ENCODE results near the gene CHPF2. TPM values are rescaled to one million over a fixed set of nuclear protein-coding genes. Genes with fewer than 3 reads are reported as not detected.

Gene CHPF2
- total and polyA plus RNA-seq, 2 experiments from 2014 or later, result 4.8 to 26.1 TPM

DNA sequence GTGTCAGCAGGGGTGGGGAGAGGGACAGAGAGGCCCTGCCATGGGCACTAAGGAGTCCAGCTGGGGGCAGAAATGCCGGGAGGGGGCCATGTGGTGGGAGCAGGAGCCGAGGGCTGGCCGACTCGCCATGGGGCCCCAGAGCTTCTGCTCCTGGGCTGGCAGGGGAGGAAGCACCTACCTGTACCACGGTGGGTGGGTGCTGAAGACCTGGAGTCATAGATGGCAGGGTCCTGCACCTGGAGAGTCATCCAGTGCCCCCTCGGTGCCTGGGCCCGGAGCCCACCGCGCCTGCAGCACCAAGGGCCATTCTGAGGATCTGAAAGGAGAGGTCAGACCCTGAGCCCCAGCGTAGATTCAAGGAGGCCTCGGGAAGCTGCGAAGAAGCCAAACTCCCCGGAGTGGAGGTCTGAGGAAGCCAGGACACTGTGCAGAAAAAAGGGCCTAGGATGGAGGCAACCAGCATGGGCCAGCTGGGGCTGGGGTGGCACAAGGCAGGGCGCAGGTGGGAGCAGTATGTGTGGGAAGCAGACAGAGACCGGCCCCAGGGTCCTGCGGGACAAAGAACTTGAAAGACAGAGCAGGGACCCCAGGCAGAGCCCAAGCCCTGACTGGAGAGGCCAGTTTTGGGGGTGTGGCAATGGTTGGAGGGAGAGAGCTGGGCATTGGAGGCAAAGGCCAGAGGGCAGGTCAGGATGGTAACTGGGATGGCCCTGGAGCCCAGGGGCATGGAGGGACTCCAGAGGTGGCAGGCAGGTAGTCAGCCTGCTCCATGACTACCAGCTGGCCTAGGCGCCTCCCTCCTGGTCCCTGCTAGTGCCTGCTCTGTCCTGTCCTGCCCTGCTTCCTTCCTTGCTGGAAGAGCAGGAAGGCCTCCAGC lies 42.9 kb downstream of the CHPF2 start:
- no peak overlapping the region for H3K27ac Mint-ChIP-seq
- peaks cover 25% of the 10 kb centered on the region for H3K27me3 Mint-ChIP-seq (ENCODE audit: insufficient read depth, low read depth, poor library complexity)
- Histone ChIP-seq H3K27me3 (ENCODE audit: insufficient read depth) (peaks cover 21% of the 10 kb centered on the region), H3K27ac (ENCODE audit: low read depth) (no peak overlapping the region), H3K4me2 (no peak overlapping the region), H2AFZ (no peak overlapping the region), H3K9me2 (ENCODE audit: insufficient read depth) (no peaks in the 10 kb centered on the region), H3K4me3 (no peak overlapping the region), H4K20me1 (replicated peaks; ENCODE audit: insufficient read depth) (no peaks in the 10 kb centered on the region), H3F3A (replicated peaks; ENCODE audit: low read depth) (no peaks in the 10 kb centered on the region), H3K36me3 (ENCODE audit: insufficient read depth) (no peaks in the 10 kb centered on the region), H3K4me1 (ENCODE audit: insufficient read depth) (peaks cover 6% of the 10 kb centered on the region; the same call in 1 of the 2 replicates), H3K79me2 (replicated peaks; ENCODE audit: insufficient read depth) (no peaks in the 10 kb centered on the region)
- no peaks in the 10 kb centered on the region for H3K36me3 Mint-ChIP-seq (ENCODE audit: low read depth)
- ATAC-seq, result no peak
- peaks cover 14% of the 10 kb centered on the region; the same call in 2 of the 3 replicates for H3K4me1 Mint-ChIP-seq
- no peak for DNase-seq (ENCODE audit: low spot score)
- peak overlapping the region; percentile 45 for H3K4me3 Mint-ChIP-seq
- no peaks in the 10 kb centered on the region for H3K9me3 Mint-ChIP-seq
- TF ChIP-seq JUNB (IDR thresholded peaks at IDR 0.05; ENCODE audit: unreplicated experiment), result no peak
- no peak for TF ChIP-seq CREB1 (CRISPR knock-in tag; IDR thresholded peaks at IDR 0.05; ENCODE audit: low read depth)
- TF ChIP-seq, protein P1, sequence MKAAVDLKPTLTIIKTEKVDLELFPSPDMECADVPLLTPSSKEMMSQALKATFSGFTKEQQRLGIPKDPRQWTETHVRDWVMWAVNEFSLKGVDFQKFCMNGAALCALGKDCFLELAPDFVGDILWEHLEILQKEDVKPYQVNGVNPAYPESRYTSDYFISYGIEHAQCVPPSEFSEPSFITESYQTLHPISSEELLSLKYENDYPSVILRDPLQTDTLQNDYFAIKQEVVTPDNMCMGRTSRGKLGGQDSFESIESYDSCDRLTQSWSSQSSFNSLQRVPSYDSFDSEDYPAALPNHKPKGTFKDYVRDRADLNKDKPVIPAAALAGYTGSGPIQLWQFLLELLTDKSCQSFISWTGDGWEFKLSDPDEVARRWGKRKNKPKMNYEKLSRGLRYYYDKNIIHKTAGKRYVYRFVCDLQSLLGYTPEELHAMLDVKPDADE (IDR thresholded peaks at IDR 0.05), result no peak
- TF ChIP-seq ZNF331 (CRISPR knock-in tag; IDR thresholded peaks at IDR 0.05; ENCODE audit: low read depth), result no peak
- TF ChIP-seq, protein P2, sequence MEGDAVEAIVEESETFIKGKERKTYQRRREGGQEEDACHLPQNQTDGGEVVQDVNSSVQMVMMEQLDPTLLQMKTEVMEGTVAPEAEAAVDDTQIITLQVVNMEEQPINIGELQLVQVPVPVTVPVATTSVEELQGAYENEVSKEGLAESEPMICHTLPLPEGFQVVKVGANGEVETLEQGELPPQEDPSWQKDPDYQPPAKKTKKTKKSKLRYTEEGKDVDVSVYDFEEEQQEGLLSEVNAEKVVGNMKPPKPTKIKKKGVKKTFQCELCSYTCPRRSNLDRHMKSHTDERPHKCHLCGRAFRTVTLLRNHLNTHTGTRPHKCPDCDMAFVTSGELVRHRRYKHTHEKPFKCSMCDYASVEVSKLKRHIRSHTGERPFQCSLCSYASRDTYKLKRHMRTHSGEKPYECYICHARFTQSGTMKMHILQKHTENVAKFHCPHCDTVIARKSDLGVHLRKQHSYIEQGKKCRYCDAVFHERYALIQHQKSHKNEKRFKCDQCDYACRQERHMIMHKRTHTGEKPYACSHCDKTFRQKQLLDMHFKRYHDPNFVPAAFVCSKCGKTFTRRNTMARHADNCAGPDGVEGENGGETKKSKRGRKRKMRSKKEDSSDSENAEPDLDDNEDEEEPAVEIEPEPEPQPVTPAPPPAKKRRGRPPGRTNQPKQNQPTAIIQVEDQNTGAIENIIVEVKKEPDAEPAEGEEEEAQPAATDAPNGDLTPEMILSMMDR (conservative IDR thresholded peaks at IDR 0.05; ENCODE audit: low read depth in 2 of 2), result no peak
- no peak for TF ChIP-seq NANOG (IDR thresholded peaks at IDR 0.05; ENCODE audit: borderline replicate concordance)
- TF ChIP-seq, protein P3, sequence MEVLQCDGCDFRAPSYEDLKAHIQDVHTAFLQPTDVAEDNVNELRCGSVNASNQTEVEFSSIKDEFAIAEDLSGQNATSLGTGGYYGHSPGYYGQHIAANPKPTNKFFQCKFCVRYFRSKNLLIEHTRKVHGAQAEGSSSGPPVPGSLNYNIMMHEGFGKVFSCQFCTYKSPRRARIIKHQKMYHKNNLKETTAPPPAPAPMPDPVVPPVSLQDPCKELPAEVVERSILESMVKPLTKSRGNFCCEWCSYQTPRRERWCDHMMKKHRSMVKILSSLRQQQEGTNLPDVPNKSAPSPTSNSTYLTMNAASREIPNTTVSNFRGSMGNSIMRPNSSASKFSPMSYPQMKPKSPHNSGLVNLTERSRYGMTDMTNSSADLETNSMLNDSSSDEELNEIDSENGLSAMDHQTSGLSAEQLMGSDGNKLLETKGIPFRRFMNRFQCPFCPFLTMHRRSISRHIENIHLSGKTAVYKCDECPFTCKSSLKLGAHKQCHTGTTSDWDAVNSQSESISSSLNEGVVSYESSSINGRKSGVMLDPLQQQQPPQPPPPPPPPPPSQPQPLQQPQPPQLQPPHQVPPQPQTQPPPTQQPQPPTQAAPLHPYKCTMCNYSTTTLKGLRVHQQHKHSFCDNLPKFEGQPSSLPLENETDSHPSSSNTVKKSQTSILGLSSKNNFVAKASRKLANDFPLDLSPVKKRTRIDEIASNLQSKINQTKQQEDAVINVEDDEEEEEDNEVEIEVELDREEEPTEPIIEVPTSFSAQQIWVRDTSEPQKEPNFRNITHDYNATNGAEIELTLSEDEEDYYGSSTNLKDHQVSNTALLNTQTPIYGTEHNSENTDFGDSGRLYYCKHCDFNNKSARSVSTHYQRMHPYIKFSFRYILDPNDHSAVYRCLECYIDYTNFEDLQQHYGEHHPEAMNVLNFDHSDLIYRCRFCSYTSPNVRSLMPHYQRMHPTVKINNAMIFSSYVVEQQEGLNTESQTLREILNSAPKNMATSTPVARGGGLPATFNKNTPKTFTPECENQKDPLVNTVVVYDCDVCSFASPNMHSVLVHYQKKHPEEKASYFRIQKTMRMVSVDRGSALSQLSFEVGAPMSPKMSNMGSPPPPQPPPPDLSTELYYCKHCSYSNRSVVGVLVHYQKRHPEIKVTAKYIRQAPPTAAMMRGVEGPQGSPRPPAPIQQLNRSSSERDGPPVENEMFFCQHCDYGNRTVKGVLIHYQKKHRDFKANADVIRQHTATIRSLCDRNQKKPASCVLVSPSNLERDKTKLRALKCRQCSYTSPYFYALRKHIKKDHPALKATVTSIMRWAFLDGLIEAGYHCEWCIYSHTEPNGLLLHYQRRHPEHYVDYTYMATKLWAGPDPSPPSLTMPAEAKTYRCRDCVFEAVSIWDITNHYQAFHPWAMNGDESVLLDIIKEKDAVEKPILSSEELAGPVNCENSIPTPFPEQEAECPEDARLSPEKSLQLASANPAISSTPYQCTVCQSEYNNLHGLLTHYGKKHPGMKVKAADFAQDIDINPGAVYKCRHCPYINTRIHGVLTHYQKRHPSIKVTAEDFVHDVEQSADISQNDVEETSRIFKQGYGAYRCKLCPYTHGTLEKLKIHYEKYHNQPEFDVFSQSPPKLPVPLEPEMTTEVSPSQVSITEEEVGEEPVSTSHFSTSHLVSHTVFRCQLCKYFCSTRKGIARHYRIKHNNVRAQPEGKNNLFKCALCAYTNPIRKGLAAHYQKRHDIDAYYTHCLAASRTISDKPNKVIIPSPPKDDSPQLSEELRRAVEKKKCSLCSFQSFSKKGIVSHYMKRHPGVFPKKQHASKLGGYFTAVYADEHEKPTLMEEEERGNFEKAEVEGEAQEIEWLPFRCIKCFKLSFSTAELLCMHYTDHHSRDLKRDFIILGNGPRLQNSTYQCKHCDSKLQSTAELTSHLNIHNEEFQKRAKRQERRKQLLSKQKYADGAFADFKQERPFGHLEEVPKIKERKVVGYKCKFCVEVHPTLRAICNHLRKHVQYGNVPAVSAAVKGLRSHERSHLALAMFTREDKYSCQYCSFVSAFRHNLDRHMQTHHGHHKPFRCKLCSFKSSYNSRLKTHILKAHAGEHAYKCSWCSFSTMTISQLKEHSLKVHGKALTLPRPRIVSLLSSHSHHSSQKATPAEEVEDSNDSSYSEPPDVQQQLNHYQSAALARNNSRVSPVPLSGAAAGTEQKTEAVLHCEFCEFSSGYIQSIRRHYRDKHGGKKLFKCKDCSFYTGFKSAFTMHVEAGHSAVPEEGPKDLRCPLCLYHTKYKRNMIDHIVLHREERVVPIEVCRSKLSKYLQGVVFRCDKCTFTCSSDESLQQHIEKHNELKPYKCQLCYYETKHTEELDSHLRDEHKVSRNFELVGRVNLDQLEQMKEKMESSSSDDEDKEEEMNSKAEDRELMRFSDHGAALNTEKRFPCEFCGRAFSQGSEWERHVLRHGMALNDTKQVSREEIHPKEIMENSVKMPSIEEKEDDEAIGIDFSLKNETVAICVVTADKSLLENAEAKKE (CRISPR knock-in tag; IDR thresholded peaks at IDR 0.05), result no peak
- no peak for TF ChIP-seq EZH2 (IDR thresholded peaks at IDR 0.05; ENCODE audit: low read depth, unreplicated experiment)
- no peak for TF ChIP-seq POLR2AphosphoS5 (IDR thresholded peaks at IDR 0.05; ENCODE audit: low read depth)

Data from GM23338 (cell line).